Transverse colon (tissue), 3 donors: ENCODE measurements around the gene ACAP2.

ENCODE experiments used
- CTCF ChIP-seq, 5 experiments: fragments of 200-600 bp in 3 of 5; fragments of 450-650 bp in 2 of 5; sonication (generic) in 3 of 5; IDR thresholded peaks; 1 replicate in 2 of 5; 2 replicates in 3 of 5; pipeline ENCODE4 v1.5.1; 2016 to 2017; ENCODE audit warnings: antibody characterized with exemption in 5 of 5, inconsistent platforms in 3 of 5, mild to moderate bottlenecking in 2 of 5, moderate library complexity in 1 of 5
- EP300 ChIP-seq: sonication (generic); formaldehyde crosslinking; IDR thresholded peaks from one replicate; pipeline ENCODE4 v1.6.1; 2017; ENCODE audit warnings: antibody characterized with exemption, low read depth
- POLR2A ChIP-seq: fragments of 450-650 bp; IDR thresholded peaks from one replicate; pipeline ENCODE4 v1.6.1; 2016; ENCODE audit warnings: antibody characterized with exemption, mild to moderate bottlenecking, moderate library complexity

DNA sequence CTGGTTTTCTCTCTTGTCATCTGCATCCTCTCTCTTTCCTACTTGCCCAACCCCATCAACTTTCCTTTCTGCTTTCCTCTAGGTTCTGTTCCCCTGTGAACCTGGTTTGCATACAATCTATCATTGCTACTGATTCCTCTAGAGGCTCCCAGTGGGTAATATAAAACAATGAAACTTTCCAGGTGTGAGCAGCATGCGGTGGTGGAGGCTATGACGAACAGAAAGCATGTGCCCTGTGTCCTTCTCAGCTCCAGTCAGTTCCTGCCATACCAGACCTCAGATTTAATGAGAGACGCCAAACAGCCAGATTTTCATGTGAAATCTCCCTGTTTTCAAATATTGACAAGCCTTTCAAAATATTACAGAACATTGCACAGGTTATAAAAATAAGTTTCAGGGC, 3.5 kb upstream of the ACAP2 start:
- TF ChIP-seq CTCF (IDR thresholded peaks at IDR 0.05) (no peak), POLR2A (no peak), EP300 (no peak)
